ENCODE results near the gene ZNF688. TPM values are rescaled to one million over a fixed set of nuclear protein-coding genes. Genes with fewer than 3 reads are reported as not detected.

ZNF688 gene
- 6.6 TPM for polyA plus RNA-seq (2013, experiment 1 of 2)
- polyA plus RNA-seq (2013, experiment 2 of 2) = 7.2 TPM

DNA sequence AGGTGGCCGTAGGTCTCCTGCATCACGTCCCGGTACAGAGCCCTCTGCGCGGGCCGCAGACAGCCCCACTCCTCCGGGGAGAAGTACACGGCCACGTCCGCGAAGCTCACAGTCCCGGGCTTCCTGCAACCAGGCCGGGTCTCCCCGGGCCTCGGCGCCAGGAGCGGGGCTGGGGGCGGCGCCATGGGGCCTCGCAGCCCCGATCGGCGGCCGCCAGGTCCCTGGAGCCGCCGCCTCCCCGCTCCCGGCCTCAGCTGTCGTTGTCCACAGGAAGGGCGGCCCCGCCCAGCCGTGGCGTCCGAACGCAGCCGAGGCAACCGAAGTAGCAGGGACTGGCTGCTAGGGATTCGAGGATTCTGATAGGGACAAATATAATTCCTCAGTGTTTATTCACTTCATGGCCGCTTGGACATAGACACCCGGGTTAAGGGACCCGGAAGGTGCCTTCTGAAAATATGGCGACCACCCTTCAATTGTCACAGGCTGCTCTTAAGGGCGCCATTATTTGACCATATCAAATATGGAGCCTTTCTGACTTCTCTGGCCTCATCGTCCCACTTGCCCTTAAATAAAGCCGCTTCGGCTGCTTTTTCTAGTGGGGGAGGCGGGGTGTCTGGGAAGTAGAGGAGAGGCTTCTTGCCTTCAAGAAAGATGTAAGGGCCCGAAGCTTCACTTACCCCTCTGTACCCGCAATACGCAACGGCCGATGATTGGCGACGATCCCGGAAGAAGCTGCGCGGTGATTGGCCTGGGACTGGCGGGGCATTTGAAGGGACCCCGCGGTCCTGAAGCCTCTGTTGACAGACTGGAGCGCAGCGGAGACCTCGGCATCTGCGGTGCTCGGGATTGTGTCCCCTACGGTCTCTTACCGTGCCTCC is at the start of gene ZNF688:
ZNF688 (minus strand) TSS at position 270 of the 878 bp plus-strand sequence; CDS start at position 185, 85 bp downstream.
- H3K4me2 ChIP-seq (ENCODE audit: insufficient read depth, low read length, poor library complexity, severe bottlenecking) = peak within 1 kb of the TSS; percentile 89
- H3K14ac ChIP-seq (ENCODE audit: low read length) = peak within 1 kb of the TSS; percentile 77
- peak within 1 kb of the TSS; percentile 81 for H3K4ac ChIP-seq (ENCODE audit: low read length)
- H2BK120ac ChIP-seq (ENCODE audit: low read depth, low read length) = no peak within 1 kb of the TSS
- peaks cover 0 to 4% of the 10 kb centered on the region in 2 donors for H3K4me1 ChIP-seq (ENCODE audit: control insufficient read depth in 2 of 2, insufficient read depth in 1 of 2, low read depth in 1 of 2, low read length in 2 of 2)
- no CpG with 5 or more reads among the region's 67 CpGs for WGBS, 2 donors (ENCODE audit: extremely low coverage in 2 of 2, insufficient read length in 2 of 2, insufficient replicate concordance in 1 of 2)
- no peak within 1 kb of the TSS for H2BK15ac ChIP-seq (ENCODE audit: low read length)
- peak within 1 kb of the TSS; percentile 96 for H2AFZ ChIP-seq (ENCODE audit: low read length)
- peak within 1 kb of the TSS; percentile 88 to 94 for H3K4me3 ChIP-seq (ENCODE audit: low read length in 2 of 2)
- peak within 1 kb of the TSS; percentile 97 for H2BK5ac ChIP-seq (ENCODE audit: low read length)
- H3K18ac ChIP-seq (ENCODE audit: low read length) = peak within 1 kb of the TSS; percentile 96
- peak; percentile 92 for DNase-seq (ENCODE audit: low spot score)
- H3K23ac ChIP-seq (ENCODE audit: low read depth, low read length, poor library complexity) = peak within 1 kb of the TSS; percentile 89
- H4K8ac ChIP-seq (ENCODE audit: low read depth, low read length) = peak within 1 kb of the TSS; percentile 29
- H4K91ac ChIP-seq (ENCODE audit: low read depth, low read length, poor library complexity) = peak within 1 kb of the TSS; percentile 100
- no peak within 1 kb of the TSS for H2BK12ac ChIP-seq (ENCODE audit: low read length)
- peaks cover 2 to 8% of the 10 kb centered on the region in 2 donors for H3K36me3 ChIP-seq (replicated peaks in 1 of 2; ENCODE audit: control insufficient read depth in 2 of 2, insufficient read depth in 2 of 2, low read length in 2 of 2)
- no peaks in the 10 kb centered on the region for H3K27me3 ChIP-seq (ENCODE audit: control insufficient read depth in 3 of 3, insufficient read depth in 3 of 3, low read depth in 1 of 3, low read length in 3 of 3)
- H3K9me3 ChIP-seq (replicated peaks in 1 of 2; ENCODE audit: control insufficient read depth in 2 of 2, insufficient read depth in 1 of 2, low read depth in 1 of 2, low read length in 2 of 2) = no peaks in the 10 kb centered on the region
- peak within 1 kb of the TSS; percentile 68 for H2AK5ac ChIP-seq (ENCODE audit: low read depth, low read length)
- peak within 1 kb of the TSS; percentile 96 for H3K27ac ChIP-seq (replicated peaks; ENCODE audit: low read length)
- H3K9ac ChIP-seq (ENCODE audit: low read depth, low read length, poor library complexity) = peak within 1 kb of the TSS; percentile 97
- H3K79me1 ChIP-seq (ENCODE audit: low read depth, low read length) = peaks cover 2% of the 10 kb centered on the region

DNA sequence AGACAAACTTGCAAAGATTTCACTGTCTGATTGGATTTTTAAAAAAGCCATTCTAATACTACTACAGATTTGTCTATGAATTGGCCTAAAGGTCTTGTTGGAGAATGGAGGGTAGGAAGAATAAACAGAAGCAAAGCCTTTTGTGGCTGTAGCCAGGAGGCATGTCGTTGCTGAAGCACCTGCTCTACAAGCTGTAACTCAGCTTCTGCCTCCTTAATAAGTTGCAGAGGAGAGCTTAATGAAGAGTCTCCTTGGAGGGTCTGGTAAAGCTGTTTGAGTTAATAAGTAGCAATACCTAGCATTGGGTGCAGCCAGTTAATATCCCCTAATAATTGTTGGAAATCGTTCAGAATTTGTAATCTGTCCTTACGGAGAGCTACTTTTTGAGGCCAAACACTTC is 48.7 kb upstream of the ZNF688 start:
- no peak overlapping the region for H3K23ac ChIP-seq (ENCODE audit: low read depth, low read length, poor library complexity)
- DNase-seq (ENCODE audit: low spot score) = no peak
- no peak overlapping the region for H2BK15ac ChIP-seq (ENCODE audit: low read length)
- H2AK5ac ChIP-seq (ENCODE audit: low read depth, low read length) = no peak overlapping the region
- H3K27ac ChIP-seq (replicated peaks; ENCODE audit: low read length) = no peak overlapping the region
- H2BK120ac ChIP-seq (ENCODE audit: low read depth, low read length) = no peak overlapping the region
- H3K4me1 ChIP-seq (ENCODE audit: control insufficient read depth in 2 of 2, insufficient read depth in 1 of 2, low read depth in 1 of 2, low read length in 2 of 2) = peaks cover 1 to 7% of the 10 kb centered on the region in 2 donors
- H3K4ac ChIP-seq (ENCODE audit: low read length) = no peak overlapping the region
- H2BK12ac ChIP-seq (ENCODE audit: low read length) = no peak overlapping the region
- no peaks in the 10 kb centered on the region for H3K36me3 ChIP-seq (replicated peaks in 1 of 2; ENCODE audit: control insufficient read depth in 2 of 2, insufficient read depth in 2 of 2, low read length in 2 of 2)
- peaks cover 0 to 24% (median 0%) of the 10 kb centered on the region in 3 experiments for H3K27me3 ChIP-seq (ENCODE audit: control insufficient read depth in 3 of 3, insufficient read depth in 3 of 3, low read depth in 1 of 3, low read length in 3 of 3)
- no peaks in the 10 kb centered on the region for H3K79me1 ChIP-seq (ENCODE audit: low read depth, low read length)
- WGBS, 2 donors (ENCODE audit: extremely low coverage in 2 of 2, insufficient read length in 2 of 2, insufficient replicate concordance in 1 of 2) = no CpG with 5 or more reads among the region's 3 CpGs
- H3K9me3 ChIP-seq (replicated peaks in 1 of 2; ENCODE audit: control insufficient read depth in 2 of 2, insufficient read depth in 1 of 2, low read depth in 1 of 2, low read length in 2 of 2) = peaks cover 5 to 24% of the 10 kb centered on the region in 2 donors
- H4K91ac ChIP-seq (ENCODE audit: low read depth, low read length, poor library complexity) = no peak overlapping the region
- H3K14ac ChIP-seq (ENCODE audit: low read length) = no peak overlapping the region
- H3K9ac ChIP-seq (ENCODE audit: low read depth, low read length, poor library complexity) = no peak overlapping the region
- H2BK5ac ChIP-seq (ENCODE audit: low read length) = no peak overlapping the region
- no peak overlapping the region for H2AFZ ChIP-seq (ENCODE audit: low read length)
- no peak overlapping the region for H3K4me3 ChIP-seq (ENCODE audit: low read length in 2 of 2)
- H4K8ac ChIP-seq (ENCODE audit: low read depth, low read length) = no peak overlapping the region
- H3K4me2 ChIP-seq (ENCODE audit: insufficient read depth, low read length, poor library complexity, severe bottlenecking) = no peak overlapping the region
- H3K18ac ChIP-seq (ENCODE audit: low read length) = no peak overlapping the region

DNA sequence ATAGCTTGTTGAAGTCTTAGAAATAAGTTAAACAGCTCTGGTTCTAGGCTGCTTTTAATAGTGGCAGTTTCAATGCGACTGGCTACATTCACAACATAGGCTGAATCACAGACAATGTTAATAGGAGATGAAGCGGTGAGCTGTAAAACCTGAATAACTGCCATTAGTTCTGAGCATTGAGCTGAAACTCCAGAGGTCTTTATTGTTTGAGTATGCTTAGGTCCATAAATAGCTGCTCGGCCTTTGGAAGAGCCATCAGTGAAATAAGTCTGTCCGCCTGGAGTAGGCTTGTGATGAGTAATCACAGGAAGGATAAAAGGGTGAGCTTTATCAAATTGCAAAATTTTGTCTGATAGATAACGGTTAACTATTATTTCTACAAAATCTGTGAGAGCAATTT is 48.1 kb upstream of the ZNF688 start:
- Histone ChIP-seq H4K91ac (ENCODE audit: low read depth, low read length, poor library complexity) (no peak overlapping the region), H3K27ac (replicated peaks; ENCODE audit: low read length) (no peak overlapping the region), H3K79me1 (ENCODE audit: low read depth, low read length) (no peaks in the 10 kb centered on the region), H2BK5ac (ENCODE audit: low read length) (no peak overlapping the region), H3K27me3 (ENCODE audit: control insufficient read depth in 3 of 3, insufficient read depth in 3 of 3, low read depth in 1 of 3, low read length in 3 of 3) (peaks cover 0 to 24% (median 0%) of the 10 kb centered on the region in 3 experiments), H3K4me2 (ENCODE audit: insufficient read depth, low read length, poor library complexity, severe bottlenecking) (no peak overlapping the region), H2AFZ (ENCODE audit: low read length) (no peak overlapping the region), H3K4me1 (ENCODE audit: control insufficient read depth in 2 of 2, insufficient read depth in 1 of 2, low read depth in 1 of 2, low read length in 2 of 2) (peaks cover 1 to 7% of the 10 kb centered on the region in 2 donors), H3K4me3 (ENCODE audit: low read length in 2 of 2) (no peak overlapping the region), H2BK120ac (ENCODE audit: low read depth, low read length) (no peak overlapping the region), H3K18ac (ENCODE audit: low read length) (no peak overlapping the region), H2AK5ac (ENCODE audit: low read depth, low read length) (no peak overlapping the region), H3K9ac (ENCODE audit: low read depth, low read length, poor library complexity) (no peak overlapping the region), H3K36me3 (replicated peaks in 1 of 2; ENCODE audit: control insufficient read depth in 2 of 2, insufficient read depth in 2 of 2, low read length in 2 of 2) (no peaks in the 10 kb centered on the region), H2BK12ac (ENCODE audit: low read length) (no peak overlapping the region), H4K8ac (ENCODE audit: low read depth, low read length) (no peak overlapping the region), H3K9me3 (replicated peaks in 1 of 2; ENCODE audit: control insufficient read depth in 2 of 2, insufficient read depth in 1 of 2, low read depth in 1 of 2, low read length in 2 of 2) (peaks cover 5 to 24% of the 10 kb centered on the region in 2 donors), H3K4ac (ENCODE audit: low read length) (no peak overlapping the region), H3K14ac (ENCODE audit: low read length) (no peak overlapping the region), H3K23ac (ENCODE audit: low read depth, low read length, poor library complexity) (no peak overlapping the region), H2BK15ac (ENCODE audit: low read length) (no peak overlapping the region)
- no CpG with 5 or more reads among the region's 5 CpGs for WGBS, 2 donors (ENCODE audit: extremely low coverage in 2 of 2, insufficient read length in 2 of 2, insufficient replicate concordance in 1 of 2)
- DNase-seq (ENCODE audit: low spot score) = no peak

DNA sequence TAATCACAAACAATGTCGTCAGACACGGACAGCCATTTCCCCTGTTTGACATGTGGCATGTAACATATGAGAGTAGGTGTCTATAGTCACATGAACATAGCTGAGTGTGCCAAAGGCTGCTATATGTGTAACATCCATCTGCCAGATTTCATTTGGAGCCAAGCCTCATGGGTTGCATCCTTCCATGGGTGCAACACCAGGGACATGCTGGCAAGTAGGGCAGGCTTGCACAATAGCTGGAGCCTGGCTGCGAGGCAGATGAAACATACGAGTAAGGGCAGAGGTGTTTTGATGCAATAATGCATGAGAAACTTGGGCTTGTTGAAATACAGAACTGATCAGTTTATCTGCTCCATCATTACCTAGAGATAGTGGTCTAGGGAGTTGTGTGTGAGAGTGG is 47.7 kb upstream of the ZNF688 start:
- no peak overlapping the region for H2BK12ac ChIP-seq (ENCODE audit: low read length)
- peaks cover 4 to 21% of the 10 kb centered on the region in 2 donors for H3K9me3 ChIP-seq (replicated peaks in 1 of 2; ENCODE audit: control insufficient read depth in 2 of 2, insufficient read depth in 1 of 2, low read depth in 1 of 2, low read length in 2 of 2)
- H3K14ac ChIP-seq (ENCODE audit: low read length) = no peak overlapping the region
- H4K91ac ChIP-seq (ENCODE audit: low read depth, low read length, poor library complexity) = no peak overlapping the region
- no peak for DNase-seq (ENCODE audit: low spot score)
- no peak overlapping the region for H3K9ac ChIP-seq (ENCODE audit: low read depth, low read length, poor library complexity)
- H3K4ac ChIP-seq (ENCODE audit: low read length) = no peak overlapping the region
- H3K4me3 ChIP-seq (ENCODE audit: low read length in 2 of 2) = peak overlapping the region in 1 of 2 donors; percentile 46
- no peaks in the 10 kb centered on the region for H3K36me3 ChIP-seq (replicated peaks in 1 of 2; ENCODE audit: control insufficient read depth in 2 of 2, insufficient read depth in 2 of 2, low read length in 2 of 2)
- no peak overlapping the region for H3K4me2 ChIP-seq (ENCODE audit: insufficient read depth, low read length, poor library complexity, severe bottlenecking)
- no peaks in the 10 kb centered on the region for H3K79me1 ChIP-seq (ENCODE audit: low read depth, low read length)
- no peak overlapping the region for H4K8ac ChIP-seq (ENCODE audit: low read depth, low read length)
- H2BK120ac ChIP-seq (ENCODE audit: low read depth, low read length) = no peak overlapping the region
- H2BK5ac ChIP-seq (ENCODE audit: low read length) = no peak overlapping the region
- peaks cover 0 to 24% (median 0%) of the 10 kb centered on the region in 3 experiments for H3K27me3 ChIP-seq (ENCODE audit: control insufficient read depth in 3 of 3, insufficient read depth in 3 of 3, low read depth in 1 of 3, low read length in 3 of 3)
- H3K23ac ChIP-seq (ENCODE audit: low read depth, low read length, poor library complexity) = no peak overlapping the region
- H2AFZ ChIP-seq (ENCODE audit: low read length) = no peak overlapping the region
- no peak overlapping the region for H2BK15ac ChIP-seq (ENCODE audit: low read length)
- no peak overlapping the region for H3K18ac ChIP-seq (ENCODE audit: low read length)
- peaks cover 1 to 7% of the 10 kb centered on the region in 2 donors for H3K4me1 ChIP-seq (ENCODE audit: control insufficient read depth in 2 of 2, insufficient read depth in 1 of 2, low read depth in 1 of 2, low read length in 2 of 2)
- H3K27ac ChIP-seq (replicated peaks; ENCODE audit: low read length) = no peak overlapping the region
- WGBS, 2 donors (ENCODE audit: extremely low coverage in 2 of 2, insufficient read length in 2 of 2, insufficient replicate concordance in 1 of 2) = no CpG with 5 or more reads among the region's 4 CpGs
- no peak overlapping the region for H2AK5ac ChIP-seq (ENCODE audit: low read depth, low read length)
